Sigmoid colon (tissue), 4 donors: ENCODE results near the gene ZNF219.

Experiments
- CTCF ChIP-seq, 4 experiments: fragments of 450-650 bp in 3 of 4; fragments of 200-600 bp in 1 of 4; IDR thresholded peaks; one replicate each; pipeline ENCODE4 v1.5.1; 2016 to 2019; ENCODE audit warnings: antibody characterized with exemption in 4 of 4, mild to moderate bottlenecking in 3 of 4, moderate library complexity in 2 of 4
- EP300 ChIP-seq, 4 donors: sonication (generic); formaldehyde crosslinking; IDR thresholded peaks; one replicate each; pipeline ENCODE4 v1.6.1; 2017; ENCODE audit warnings: antibody characterized with exemption in 4 of 4
- POLR2A ChIP-seq, 2 donors: fragments of 450-650 bp; IDR thresholded peaks; one replicate each; pipeline ENCODE4 v1.6.1; 2016; ENCODE audit warnings: antibody characterized with exemption in 2 of 2, mild to moderate bottlenecking in 2 of 2, moderate library complexity in 2 of 2
- POLR2AphosphoS5 ChIP-seq, 4 donors: sonication (generic); formaldehyde crosslinking; IDR thresholded peaks; one replicate each; pipeline ENCODE4 v1.6.1; 2017; ENCODE audit warnings: antibody characterized with exemption in 4 of 4

DNA sequence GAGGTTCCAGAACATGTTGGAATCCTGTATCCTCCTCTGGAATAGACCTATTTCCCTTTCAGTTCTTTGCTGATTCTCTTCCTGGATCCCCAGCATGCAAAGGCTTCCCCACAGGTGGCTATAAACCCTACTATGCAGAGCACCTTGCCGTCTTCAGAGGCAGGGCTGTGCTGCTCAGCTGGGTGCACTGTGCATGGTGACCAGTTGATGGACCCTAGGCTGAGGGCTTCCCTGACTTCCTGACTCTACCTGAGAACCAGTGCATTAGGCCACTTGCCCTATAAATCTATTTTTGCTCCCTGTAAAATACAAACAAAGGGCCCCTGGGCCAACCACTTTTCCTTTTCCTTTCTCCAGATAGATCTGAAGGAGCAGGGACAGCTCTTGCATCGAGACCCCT is 14.1 kb downstream of the ZNF219 start:
- TF ChIP-seq CTCF (IDR thresholded peaks at IDR 0.05) = no peak
- TF ChIP-seq POLR2A (IDR thresholded peaks at IDR 0.05) = no peak
- no peak for TF ChIP-seq POLR2AphosphoS5 (IDR thresholded peaks at IDR 0.05)
- no peak for TF ChIP-seq EP300 (IDR thresholded peaks at IDR 0.05)
